ENCODE data around the gene INPP5F. TPM values are rescaled to one million over a fixed set of nuclear protein-coding genes. Genes with fewer than 3 reads are reported as not detected.

INPP5F gene
- total and polyA plus RNA-seq, 4 donors = 6.9 to 23.9 (median 18.3) TPM

DNA sequence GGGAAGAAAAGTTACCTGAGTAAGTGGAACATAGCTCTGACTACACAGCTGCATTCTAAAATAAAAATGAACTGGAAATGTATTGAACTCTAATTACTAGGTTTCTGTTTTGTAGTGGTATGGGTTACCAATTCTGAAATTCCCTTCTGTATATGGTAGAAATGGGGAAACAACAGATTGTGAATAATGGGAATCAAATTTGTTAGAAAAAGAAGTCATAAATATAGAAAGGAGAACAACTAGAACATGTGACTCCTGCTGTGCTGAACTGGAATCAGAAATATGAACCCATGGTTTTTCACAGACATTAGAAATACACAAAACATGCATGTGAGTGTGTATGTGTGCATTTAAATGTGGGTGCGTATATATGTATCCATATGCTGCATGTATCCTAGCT, 119.8 kb downstream of the INPP5F start:
- DNase-seq = no peak
- Histone ChIP-seq H3K27me3 (ENCODE audit: control insufficient read depth in 1 of 2, insufficient read depth in 2 of 2, low read length in 1 of 2) (no peaks in the 10 kb centered on the region), H3K9me3 (ENCODE audit: control insufficient read depth, low read length) (no peaks in the 10 kb centered on the region), H3K4me1 (ENCODE audit: control insufficient read depth in 1 of 2, insufficient read depth in 2 of 2, low read length in 2 of 2) (no peaks in the 10 kb centered on the region), H3K27ac (ENCODE audit: low read depth in 1 of 2, low read length in 2 of 2) (no peak overlapping the region), H3K4me3 (ENCODE audit: low read length in 2 of 2) (no peak overlapping the region), H3K36me3 (ENCODE audit: control insufficient read depth in 1 of 2, insufficient read depth in 2 of 2, low read length in 1 of 2) (peaks cover 7 to 10% of the 10 kb centered on the region in 2 donors)
- intact Hi-C loops (cut with DNase I) = no loop called here
- no peak for ATAC-seq (ENCODE audit: low FRiP score)
- 91 to 93% methylated on average over 1 of the region's 1 CpG for WGBS, 2 donors

DNA sequence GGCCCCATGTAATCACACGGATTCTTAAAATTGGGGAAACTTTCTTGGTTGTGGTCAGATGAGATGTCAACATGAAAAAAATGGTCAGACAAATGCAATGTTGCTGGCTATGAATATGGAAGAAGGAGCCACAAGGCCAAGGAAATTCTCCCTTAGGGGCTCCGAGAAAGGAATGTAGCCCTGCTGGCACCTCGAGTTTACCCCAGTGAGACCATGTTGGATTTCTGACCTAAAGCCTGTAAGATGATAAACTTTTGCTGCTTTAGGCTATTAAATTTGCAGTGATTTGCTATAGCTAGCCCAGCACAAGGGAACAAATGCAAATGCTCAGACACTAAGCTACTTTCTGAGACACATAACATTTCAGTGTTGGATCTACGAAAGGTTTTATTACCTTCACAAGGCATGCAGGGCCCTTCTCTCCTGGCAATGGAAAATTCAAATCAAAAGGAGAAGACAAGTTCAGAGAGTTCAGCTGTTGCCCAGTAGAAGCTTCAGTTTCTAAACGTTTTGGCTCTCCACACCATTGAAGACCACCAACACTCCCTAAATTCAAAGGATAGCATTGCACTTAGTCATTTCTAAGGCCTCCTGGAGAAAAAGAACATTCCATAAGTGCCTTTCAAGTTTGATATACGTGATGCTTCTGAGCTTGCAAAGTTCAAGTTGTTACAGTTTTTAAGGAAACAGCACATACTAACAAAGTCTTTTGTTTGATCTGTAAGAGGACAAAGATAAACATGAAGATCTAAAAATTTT, 123.4 kb downstream of the INPP5F start:
- Histone ChIP-seq H3K27me3 (ENCODE audit: control insufficient read depth in 1 of 2, insufficient read depth in 2 of 2, low read length in 1 of 2) (no peaks in the 10 kb centered on the region), H3K4me1 (ENCODE audit: control insufficient read depth in 1 of 2, insufficient read depth in 2 of 2, low read length in 2 of 2) (no peaks in the 10 kb centered on the region), H3K4me3 (ENCODE audit: low read length in 2 of 2) (no peak overlapping the region), H3K36me3 (ENCODE audit: control insufficient read depth in 1 of 2, insufficient read depth in 2 of 2, low read length in 1 of 2) (peaks cover 4 to 6% of the 10 kb centered on the region in 2 donors), H3K27ac (ENCODE audit: low read depth in 1 of 2, low read length in 2 of 2) (no peak overlapping the region), H3K9me3 (ENCODE audit: control insufficient read depth, low read length) (no peaks in the 10 kb centered on the region)
- DNase-seq (no peak), ATAC-seq (ENCODE audit: low FRiP score) (no peak)
- intact Hi-C loops (cut with DNase I) = no loop called here
- WGBS, 2 donors = 57 to 63% methylated on average over 6 of the region's 6 CpGs

DNA sequence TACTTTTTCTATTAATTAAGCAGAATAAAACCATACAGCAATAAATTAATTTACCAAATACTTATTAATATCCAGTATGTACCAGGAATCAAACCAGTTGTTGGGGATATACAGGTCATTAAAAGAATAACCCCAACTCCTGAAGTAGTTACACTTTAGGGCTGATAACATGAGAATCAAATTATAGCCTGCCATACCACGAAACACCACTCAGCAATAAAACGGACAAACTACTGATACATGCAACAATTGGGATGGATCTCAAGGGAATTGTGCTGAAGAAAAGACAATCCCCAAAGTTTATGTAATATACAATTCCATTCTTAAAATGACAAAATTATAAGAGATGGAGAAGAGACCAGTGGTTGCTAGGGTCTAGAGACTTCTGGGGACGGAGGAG, 124.1 kb downstream of the INPP5F start:
- no peak for ATAC-seq (ENCODE audit: low FRiP score)
- intact Hi-C loops (cut with DNase I) = no loop called here
- no peak for DNase-seq
- Histone ChIP-seq H3K4me3 (ENCODE audit: low read length in 2 of 2) (no peak overlapping the region), H3K36me3 (ENCODE audit: control insufficient read depth in 1 of 2, insufficient read depth in 2 of 2, low read length in 1 of 2) (peaks cover 4 to 6% of the 10 kb centered on the region in 2 donors), H3K4me1 (ENCODE audit: control insufficient read depth in 1 of 2, insufficient read depth in 2 of 2, low read length in 2 of 2) (no peaks in the 10 kb centered on the region), H3K27ac (ENCODE audit: low read depth in 1 of 2, low read length in 2 of 2) (no peak overlapping the region), H3K9me3 (ENCODE audit: control insufficient read depth, low read length) (no peaks in the 10 kb centered on the region), H3K27me3 (ENCODE audit: control insufficient read depth in 1 of 2, insufficient read depth in 2 of 2, low read length in 1 of 2) (no peaks in the 10 kb centered on the region)
- WGBS, 2 donors = 88 to 89% methylated on average over 3 of the region's 3 CpGs

DNA sequence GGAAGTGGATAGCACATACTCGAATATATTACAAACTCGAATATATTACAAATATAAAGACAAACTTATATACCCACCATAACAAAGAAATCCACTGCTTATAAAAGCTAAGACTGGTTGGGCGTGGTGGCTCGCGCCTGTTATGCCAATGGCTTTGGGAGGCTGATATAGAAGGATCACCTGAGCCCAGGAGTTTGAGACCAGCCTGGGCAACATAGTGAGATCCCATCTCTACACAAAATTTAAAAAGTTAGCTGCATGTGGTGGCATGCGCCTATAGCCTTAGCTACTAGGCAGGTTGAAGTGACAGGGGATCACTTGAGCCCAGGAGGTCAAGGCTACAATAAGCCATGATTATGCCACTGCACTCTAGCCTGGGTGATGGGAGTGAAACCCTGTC, 126.4 kb downstream of the INPP5F start:
- no peak for ATAC-seq (ENCODE audit: low FRiP score)
- intact Hi-C loops (cut with DNase I) = no loop called here

DNA sequence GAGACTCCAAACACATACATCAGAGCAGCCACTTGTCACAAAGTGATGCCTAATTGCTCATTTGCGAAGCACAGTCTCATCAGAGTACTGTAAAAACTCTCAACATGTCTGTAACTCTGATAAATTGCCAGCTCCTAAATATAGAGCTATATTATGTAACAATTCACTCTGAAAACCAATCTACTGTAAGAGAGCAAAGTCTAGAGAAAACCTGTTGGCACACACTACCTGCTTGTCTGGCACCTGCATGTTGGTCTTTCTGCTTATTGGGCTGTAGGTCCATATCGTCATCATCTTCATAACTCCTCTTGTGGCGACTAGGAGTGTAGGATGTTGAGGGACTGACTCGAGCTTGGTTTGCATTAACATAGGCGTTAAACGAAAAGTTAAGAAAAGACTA, 127.0 kb downstream of the INPP5F start:
- H3K9me3 ChIP-seq (ENCODE audit: control insufficient read depth, low read length) = no peaks in the 10 kb centered on the region
- WGBS, 2 donors = 89 to 95% methylated on average over 6 of the region's 6 CpGs
- ATAC-seq (ENCODE audit: low FRiP score) (no peak), DNase-seq (no peak)
- H3K4me3 ChIP-seq (ENCODE audit: low read length in 2 of 2) = no peak overlapping the region
- H3K36me3 ChIP-seq (ENCODE audit: control insufficient read depth in 1 of 2, insufficient read depth in 2 of 2, low read length in 1 of 2) = peaks cover 4 to 6% of the 10 kb centered on the region in 2 donors
- intact Hi-C loops (cut with DNase I) = no loop called here
- no peak overlapping the region for H3K27ac ChIP-seq (ENCODE audit: low read depth in 1 of 2, low read length in 2 of 2)
- H3K4me1 ChIP-seq (ENCODE audit: control insufficient read depth in 1 of 2, insufficient read depth in 2 of 2, low read length in 2 of 2) = no peaks in the 10 kb centered on the region
- no peaks in the 10 kb centered on the region for H3K27me3 ChIP-seq (ENCODE audit: control insufficient read depth in 1 of 2, insufficient read depth in 2 of 2, low read length in 1 of 2)

More for the DNA sequence above, 126.4 kb downstream of the INPP5F start:
- no peaks in the 10 kb centered on the region for H3K4me1 ChIP-seq (ENCODE audit: control insufficient read depth in 1 of 2, insufficient read depth in 2 of 2, low read length in 2 of 2)
- H3K27me3 ChIP-seq (ENCODE audit: control insufficient read depth in 1 of 2, insufficient read depth in 2 of 2, low read length in 1 of 2) = no peaks in the 10 kb centered on the region
- no peak overlapping the region for H3K4me3 ChIP-seq (ENCODE audit: low read length in 2 of 2)
- 97 to 98% methylated on average over 6 of the region's 6 CpGs for WGBS, 2 donors
- H3K27ac ChIP-seq (ENCODE audit: low read depth in 1 of 2, low read length in 2 of 2) = no peak overlapping the region
- peaks cover 4 to 6% of the 10 kb centered on the region in 2 donors for H3K36me3 ChIP-seq (ENCODE audit: control insufficient read depth in 1 of 2, insufficient read depth in 2 of 2, low read length in 1 of 2)
- DNase-seq = no peak
- H3K9me3 ChIP-seq (ENCODE audit: control insufficient read depth, low read length) = no peaks in the 10 kb centered on the region

DNA sequence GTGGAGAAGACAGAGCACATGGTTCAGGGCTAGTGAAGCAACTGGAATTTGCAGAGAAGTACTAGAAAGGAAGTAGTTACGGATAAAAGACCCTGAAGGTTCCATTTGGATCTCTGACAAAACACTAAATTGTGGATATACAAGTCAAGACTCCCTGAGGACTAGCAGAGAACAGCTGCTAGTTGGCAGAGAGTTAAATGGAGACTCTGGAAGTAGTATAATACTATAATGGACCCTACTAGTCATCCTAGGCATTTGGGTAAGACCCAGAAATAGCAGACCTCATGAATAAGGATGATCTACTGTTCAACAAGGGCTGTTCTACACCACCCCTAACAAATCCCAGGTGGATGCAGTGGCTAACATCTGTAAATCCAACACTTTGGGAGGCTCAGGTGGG, 127.7 kb downstream of the INPP5F start:
- WGBS, 2 donors = 81 to 92% methylated on average over 1 of the region's 1 CpG
- Histone ChIP-seq H3K9me3 (ENCODE audit: control insufficient read depth, low read length) (no peaks in the 10 kb centered on the region), H3K4me3 (ENCODE audit: low read length in 2 of 2) (no peak overlapping the region), H3K27me3 (ENCODE audit: control insufficient read depth in 1 of 2, insufficient read depth in 2 of 2, low read length in 1 of 2) (no peaks in the 10 kb centered on the region), H3K27ac (ENCODE audit: low read depth in 1 of 2, low read length in 2 of 2) (no peak overlapping the region), H3K36me3 (ENCODE audit: control insufficient read depth in 1 of 2, insufficient read depth in 2 of 2, low read length in 1 of 2) (peaks cover 4 to 6% of the 10 kb centered on the region in 2 donors), H3K4me1 (ENCODE audit: control insufficient read depth in 1 of 2, insufficient read depth in 2 of 2, low read length in 2 of 2) (no peaks in the 10 kb centered on the region)
- intact Hi-C loops (cut with DNase I) = no loop called here
- ATAC-seq (ENCODE audit: low FRiP score) (no peak), DNase-seq (no peak)

DNA sequence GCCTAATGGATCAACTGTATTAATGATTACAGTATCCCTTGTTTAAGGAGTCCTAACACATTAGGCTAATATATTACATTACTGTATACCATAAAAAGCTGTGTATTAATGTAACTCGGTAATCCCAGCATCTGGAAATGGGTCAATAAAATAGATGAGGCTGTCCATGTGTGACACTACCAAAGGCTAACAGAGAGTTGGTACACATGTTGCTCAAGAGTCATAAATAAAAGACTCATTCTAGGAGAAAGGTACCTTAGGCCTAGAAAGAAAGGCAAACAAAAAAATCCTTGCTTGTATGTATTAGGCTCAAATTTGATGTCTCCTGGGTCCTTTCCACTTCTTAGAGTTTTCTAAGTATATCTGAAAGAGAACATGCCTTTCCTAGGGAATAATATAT, 132.2 kb downstream of the INPP5F start:
- ATAC-seq (ENCODE audit: low FRiP score) (no peak), DNase-seq (no peak)
- H3K4me3 ChIP-seq (ENCODE audit: low read length in 2 of 2) = no peak overlapping the region
- H3K9me3 ChIP-seq (ENCODE audit: control insufficient read depth, low read length) = no peaks in the 10 kb centered on the region
- no peak overlapping the region for H3K27ac ChIP-seq (ENCODE audit: low read depth in 1 of 2, low read length in 2 of 2)
- intact Hi-C loops (cut with DNase I) = loop anchor here (1.0 to 5.0 kb wide), 3 partner anchors 107 to 251 kb away; no protein-coding TSS in a partner anchor
- H3K4me1 ChIP-seq (ENCODE audit: control insufficient read depth in 1 of 2, insufficient read depth in 2 of 2, low read length in 2 of 2) = no peaks in the 10 kb centered on the region
- no peaks in the 10 kb centered on the region for H3K27me3 ChIP-seq (ENCODE audit: control insufficient read depth in 1 of 2, insufficient read depth in 2 of 2, low read length in 1 of 2)
- peaks cover 3 to 4% of the 10 kb centered on the region in 2 donors for H3K36me3 ChIP-seq (ENCODE audit: control insufficient read depth in 1 of 2, insufficient read depth in 2 of 2, low read length in 1 of 2)
- 63 to 70% methylated on average over 1 of the region's 1 CpG for WGBS, 2 donors

DNA sequence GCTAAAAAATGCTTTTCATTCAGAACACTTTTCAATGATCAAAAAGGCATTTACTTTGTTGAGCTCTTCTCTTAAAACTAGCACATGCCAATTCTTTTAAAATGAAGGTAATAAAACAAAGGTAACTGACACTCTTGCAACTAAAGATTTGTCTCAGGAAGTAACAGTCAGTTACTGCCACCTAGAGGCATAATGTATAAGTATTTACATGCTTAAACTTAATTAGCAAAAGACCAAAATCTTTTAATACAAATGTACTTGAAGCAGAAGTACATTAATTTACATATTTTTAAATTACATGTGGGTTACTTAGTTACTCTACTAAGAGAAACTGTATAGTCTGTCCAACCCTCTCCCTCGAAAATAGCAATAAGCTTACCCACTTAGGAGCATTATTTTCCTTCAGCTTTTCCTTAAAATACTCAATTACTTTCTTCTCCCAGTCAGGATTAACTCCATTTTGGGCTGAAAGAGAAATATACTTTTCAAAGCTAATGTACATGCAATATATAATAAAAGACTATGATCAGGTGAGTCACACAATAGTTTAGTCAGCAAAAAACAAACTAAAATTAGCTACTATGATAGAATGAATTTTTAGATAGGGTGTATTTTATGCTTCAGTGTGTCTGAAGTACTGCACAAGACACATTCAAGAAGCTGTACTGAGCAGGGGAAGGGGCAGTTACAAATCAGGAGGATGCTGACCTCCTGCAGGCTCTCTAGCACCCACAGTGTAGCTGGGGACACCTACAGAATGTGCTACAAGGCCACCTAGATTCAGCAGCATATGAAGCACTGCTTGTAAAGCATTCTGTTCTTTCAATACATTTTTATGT, 133.8 kb downstream of the INPP5F start:
- Histone ChIP-seq H3K4me3 (ENCODE audit: low read length in 2 of 2) (no peak overlapping the region), H3K4me1 (ENCODE audit: control insufficient read depth in 1 of 2, insufficient read depth in 2 of 2, low read length in 2 of 2) (no peaks in the 10 kb centered on the region), H3K27ac (ENCODE audit: low read depth in 1 of 2, low read length in 2 of 2) (no peak overlapping the region), H3K27me3 (ENCODE audit: control insufficient read depth in 1 of 2, insufficient read depth in 2 of 2, low read length in 1 of 2) (no peaks in the 10 kb centered on the region), H3K9me3 (ENCODE audit: control insufficient read depth, low read length) (no peaks in the 10 kb centered on the region), H3K36me3 (ENCODE audit: control insufficient read depth in 1 of 2, insufficient read depth in 2 of 2, low read length in 1 of 2) (no peaks in the 10 kb centered on the region)
- ATAC-seq (ENCODE audit: low FRiP score) (no peak), DNase-seq (no peak)
- intact Hi-C loops (cut with DNase I) = loop anchor here (2.0 to 5.0 kb wide), 3 partner anchors 109 to 252 kb away; no protein-coding TSS in a partner anchor
- 63 to 72% methylated on average over 1 of the region's 1 CpG for WGBS, 2 donors
